ENCODE data around the gene SPNS2.

GRCh38 chr17:4516735-4517134 is 18.1 kb downstream of the SPNS2 start:
- no peak for TF ChIP-seq EZH2 (IDR thresholded peaks at IDR 0.05; ENCODE audit: low read length, missing control alignments)
- TF ChIP-seq CTCF (conservative IDR thresholded peaks at IDR 0.05 in 1 of 2, IDR thresholded peaks at IDR 0.05 in 1 of 2; ENCODE audit: low read depth in 1 of 2, low read length in 2 of 2), result no peak
